HG03097 (cell line): Measurements from ENCODE around the gene NBEAL1.
"Not testable (repeated sequence)": the region's sequence is repeated elsewhere in the genome, so short reads cannot be mapped to it uniquely, and the experiment has no call there.

ENCODE experiments used
- ATAC-seq: cut with Tn5 transposase; IDR thresholded peaks from one replicate; pipeline ENCODE4 v1.9.1; 2021; ENCODE audit not compliant: unreplicated experiment, low FRiP score

NBEAL1 gene

DNA sequence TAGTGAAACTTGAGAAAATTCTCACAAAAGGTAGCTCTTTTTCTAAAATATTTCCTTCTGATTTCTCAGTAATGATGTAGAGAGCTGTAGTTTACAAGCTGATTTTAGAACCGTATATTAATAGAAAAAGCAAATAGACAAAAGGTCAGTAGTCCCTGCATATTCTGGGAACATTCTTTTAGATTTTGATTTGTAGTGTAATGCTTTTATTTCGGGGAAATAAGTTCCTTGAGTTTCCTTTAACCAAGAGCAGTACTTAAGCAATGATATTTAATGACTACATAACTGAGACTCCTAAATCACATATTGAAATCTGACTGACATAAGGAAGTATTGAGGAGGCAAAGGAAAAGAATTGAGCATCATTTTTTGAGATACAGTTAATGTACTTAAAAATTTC lies 22.4 kb downstream of the NBEAL1 start:
- ATAC-seq = no peak

- ATAC-seq = no peak
Measured at GRCh38 chr2:203038586-203038985, 23.9 kb downstream of the NBEAL1 start.

- not testable (repeated sequence) for ATAC-seq
Measured at GRCh38 chr2:203039211-203039610, 24.5 kb downstream of the NBEAL1 start.

DNA sequence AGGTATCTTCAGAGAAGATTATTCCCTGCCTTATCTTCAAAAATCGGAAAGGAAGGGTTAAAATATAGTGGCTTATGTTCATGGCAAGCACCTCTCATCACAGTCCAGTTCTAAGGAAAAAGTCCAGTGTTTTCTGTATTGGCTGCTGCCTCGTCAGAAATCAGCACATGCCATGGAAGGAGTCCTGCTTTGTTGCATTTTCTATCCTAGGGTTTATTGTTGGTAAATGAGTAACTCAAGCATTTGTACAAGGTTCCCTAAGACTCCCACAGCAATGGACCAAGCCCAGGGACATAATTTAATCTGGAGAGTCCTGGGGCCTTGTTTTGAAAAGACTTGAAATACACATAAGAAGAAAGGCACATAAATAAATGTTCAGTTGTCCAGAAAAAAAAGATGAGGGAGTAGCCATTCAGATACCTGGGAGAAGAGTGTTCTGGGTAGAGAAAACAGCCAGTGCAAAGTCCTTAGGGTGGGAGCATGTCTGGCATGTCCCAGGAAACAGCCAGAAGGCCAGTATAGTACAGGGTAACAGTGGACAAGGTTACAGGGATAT lies 26.4 kb downstream of the NBEAL1 start:
- no peak for ATAC-seq

DNA sequence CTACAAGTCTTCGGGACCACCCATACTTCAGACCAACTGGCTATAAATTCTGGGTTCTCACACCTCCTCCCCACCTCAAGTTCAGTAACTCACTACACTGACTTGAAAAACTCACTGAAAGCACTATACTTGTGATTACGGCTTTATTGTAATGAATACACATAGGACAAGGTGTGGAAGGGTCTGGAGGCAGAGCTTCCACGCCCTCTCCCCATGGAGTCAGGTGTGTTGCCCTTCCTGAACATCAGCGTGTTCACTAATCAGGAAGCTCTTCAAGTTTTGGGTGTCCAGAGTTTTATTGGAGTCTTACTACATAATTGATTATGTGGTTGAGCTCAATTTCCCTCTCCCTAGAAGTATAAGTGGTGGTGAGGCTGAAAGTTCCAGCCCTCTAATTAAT lies 27.5 kb downstream of the NBEAL1 start:
- no peak for ATAC-seq

DNA sequence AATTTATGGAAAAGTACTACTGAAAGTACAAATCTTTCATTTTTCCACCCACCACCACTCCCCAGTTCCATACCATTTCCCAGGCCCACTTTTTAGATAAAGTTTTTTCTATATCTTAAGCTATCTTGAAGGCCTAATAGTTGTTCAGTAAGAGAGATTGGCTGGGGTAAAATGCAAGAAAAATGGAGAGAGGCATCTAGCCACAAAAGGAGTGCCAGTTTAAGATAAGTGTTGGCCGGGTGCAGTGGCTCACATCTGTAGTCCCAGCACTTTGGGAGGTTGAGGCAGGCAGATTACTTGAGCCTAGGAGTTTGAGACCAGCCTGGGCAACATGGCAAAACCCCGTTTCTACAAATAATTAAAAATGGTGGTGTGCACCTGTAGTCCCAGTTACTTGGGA lies 28.6 kb downstream of the NBEAL1 start:
- no peak for ATAC-seq

DNA sequence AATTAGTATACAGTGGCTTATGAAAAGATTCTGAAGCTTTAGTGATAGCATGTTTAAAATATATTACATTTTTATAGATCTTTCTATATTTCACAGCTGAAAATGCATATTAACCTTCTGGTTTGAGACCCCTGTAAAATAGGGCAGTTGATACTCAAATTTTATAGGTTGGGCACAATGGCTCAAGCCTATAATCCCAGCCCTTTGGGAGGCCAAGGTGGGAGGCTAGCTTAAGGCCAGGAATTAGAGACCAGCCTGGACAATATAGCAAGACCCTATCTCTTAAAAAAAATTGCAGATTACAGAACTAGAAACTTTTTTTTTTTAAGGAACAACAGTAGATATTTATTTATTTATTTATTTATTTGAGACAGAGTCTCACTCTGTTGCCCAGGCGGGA lies 31.2 kb downstream of the NBEAL1 start:
- ATAC-seq = no peak

GRCh38 chr2:203052539-203052938 lies 37.9 kb downstream of the NBEAL1 start:
- ATAC-seq = no peak

DNA sequence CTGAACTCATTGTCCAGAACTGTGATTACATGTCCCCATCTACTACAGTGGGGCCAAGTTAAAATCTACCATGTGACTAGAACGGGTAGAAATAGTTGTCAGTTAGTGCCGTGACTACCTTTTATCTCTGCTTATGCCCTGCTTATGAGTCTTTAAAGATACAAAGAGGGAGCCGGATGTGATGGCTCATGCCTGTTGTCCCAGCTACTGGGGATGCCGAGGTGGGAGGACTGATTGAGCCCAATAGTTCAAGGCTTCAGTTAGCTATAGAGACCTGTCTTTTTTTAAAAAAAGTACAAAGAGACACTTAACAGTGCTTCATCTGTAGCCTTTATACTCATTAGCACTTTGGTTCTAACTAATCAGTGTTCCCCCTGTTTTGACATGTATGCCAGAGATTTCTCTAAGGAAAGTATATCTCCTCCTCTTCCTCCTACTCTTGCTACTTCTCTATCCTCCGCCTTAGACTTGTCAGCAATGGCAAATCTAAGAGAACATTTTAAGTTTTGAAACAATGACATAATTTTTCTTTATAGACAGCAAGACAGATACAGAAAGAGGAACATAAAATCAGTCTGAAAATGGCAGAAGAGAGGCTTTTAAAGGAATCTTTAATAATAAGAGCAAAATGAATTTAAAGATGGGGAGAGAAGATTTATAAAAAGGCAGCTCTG lies 45.0 kb downstream of the NBEAL1 start:
- no peak for ATAC-seq

DNA sequence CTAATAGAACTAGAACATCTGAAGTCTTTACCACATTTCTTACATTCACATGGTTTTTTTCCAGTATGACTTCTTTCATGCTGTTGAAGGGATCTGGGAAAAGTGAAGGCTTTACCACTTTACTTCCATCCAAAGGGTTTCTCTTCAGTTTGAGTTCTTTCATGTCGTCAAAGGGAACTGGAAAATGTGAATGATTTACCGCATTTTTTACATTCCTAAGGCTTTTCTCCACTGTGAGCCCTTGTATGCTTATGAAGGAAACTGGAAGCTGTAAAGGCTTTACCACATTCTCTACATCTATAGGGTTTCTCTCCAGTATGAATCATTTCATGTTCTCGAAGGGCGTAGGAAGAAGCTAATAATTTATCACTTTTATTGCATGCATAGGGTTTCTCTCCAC lies 46.7 kb downstream of the NBEAL1 start:
- no peak for ATAC-seq

- ATAC-seq = no peak
Measured at GRCh38 chr2:203062126-203062525, 47.5 kb downstream of the NBEAL1 start.

- ATAC-seq = not testable (repeated sequence)
Measured at GRCh38 chr2:203066519-203067091, 51.9 kb downstream of the NBEAL1 start.

DNA sequence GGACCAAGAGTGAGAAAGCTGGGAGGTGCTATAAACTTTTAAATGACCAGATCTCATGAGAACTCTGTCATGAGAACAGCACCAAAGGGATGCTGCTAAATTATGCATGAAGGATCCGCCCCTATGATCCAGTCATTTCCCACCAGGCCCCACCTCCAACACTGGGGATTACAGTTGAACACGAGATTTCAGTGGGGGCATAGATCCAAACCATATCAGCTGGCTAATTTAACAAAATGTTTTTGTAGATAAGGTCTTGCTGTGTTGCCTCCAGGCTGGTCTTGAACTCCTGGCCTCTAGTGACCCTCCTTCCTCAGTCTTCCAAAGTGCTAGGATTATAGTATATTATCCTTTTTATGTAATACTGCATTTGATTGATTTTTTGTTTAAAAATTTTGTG lies 56.0 kb downstream of the NBEAL1 start:
- no peak for ATAC-seq

- ATAC-seq = no peak
Measured at GRCh38 chr2:203071148-203071547, 56.5 kb downstream of the NBEAL1 start.

GRCh38 chr2:203072371-203072770 lies 57.7 kb downstream of the NBEAL1 start:
- no peak for ATAC-seq

- ATAC-seq = no peak
Measured at GRCh38 chr2:203077451-203077850, 62.8 kb downstream of the NBEAL1 start.

- no peak for ATAC-seq
Measured at GRCh38 chr2:203080447-203081045, 65.9 kb downstream of the NBEAL1 start.

DNA sequence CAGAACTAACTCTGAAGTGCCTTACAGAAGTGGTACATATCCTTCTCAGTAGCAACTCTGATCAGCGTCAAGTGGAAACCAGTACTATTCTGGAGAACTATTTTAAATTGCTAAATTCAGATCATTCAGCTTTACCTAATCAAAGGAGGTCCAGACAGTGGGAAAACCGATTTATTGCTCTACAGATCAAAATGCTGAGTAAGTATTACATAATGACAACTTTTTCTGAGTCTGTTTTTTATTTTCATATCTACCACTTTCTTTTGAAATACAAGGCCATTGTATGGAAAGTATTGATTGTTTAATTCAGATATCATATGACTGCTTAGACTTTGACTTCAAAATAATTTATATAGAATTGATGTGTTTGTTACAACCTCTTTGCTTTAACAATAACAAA lies 68.7 kb downstream of the NBEAL1 start:
- ATAC-seq = no peak

DNA sequence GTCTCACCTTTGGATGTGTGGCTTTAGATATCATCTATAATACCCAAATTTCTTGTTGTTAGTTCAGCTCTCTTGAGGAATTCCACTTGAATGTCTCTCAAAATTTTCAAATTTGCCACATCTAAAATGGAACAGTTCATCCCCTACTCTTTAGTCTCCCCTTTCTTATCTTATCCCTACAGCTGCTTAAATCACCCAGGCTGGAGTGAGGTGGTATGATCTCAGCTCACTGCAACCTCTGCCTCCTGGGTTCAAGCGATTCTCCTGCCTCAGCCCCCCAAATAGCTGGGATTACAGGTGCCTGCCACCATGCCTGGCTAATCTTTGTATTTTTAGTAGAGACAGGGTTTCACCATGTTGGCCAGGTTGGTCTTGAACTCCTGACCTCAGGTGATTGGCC lies 71.7 kb downstream of the NBEAL1 start:
- not testable (repeated sequence) for ATAC-seq

- ATAC-seq = not testable (repeated sequence)
Measured at GRCh38 chr2:203090721-203091120, 76.0 kb downstream of the NBEAL1 start.

GRCh38 chr2:203097735-203098134 lies 83.1 kb downstream of the NBEAL1 start:
- ATAC-seq = no peak

- ATAC-seq = not testable (repeated sequence)
Measured at GRCh38 chr2:203102357-203102756, 87.7 kb downstream of the NBEAL1 start.
